HG03060 (cell line): ENCODE data around the gene AXIN1.

Experiments used
- ATAC-seq: cut with Tn5 transposase; IDR thresholded peaks from one replicate; pipeline ENCODE4 v1.9.1; 2021; ENCODE audit warnings: low read depth, moderate number of reproducible peaks; ENCODE audit not compliant: unreplicated experiment

The AXIN1 gene

DNA sequence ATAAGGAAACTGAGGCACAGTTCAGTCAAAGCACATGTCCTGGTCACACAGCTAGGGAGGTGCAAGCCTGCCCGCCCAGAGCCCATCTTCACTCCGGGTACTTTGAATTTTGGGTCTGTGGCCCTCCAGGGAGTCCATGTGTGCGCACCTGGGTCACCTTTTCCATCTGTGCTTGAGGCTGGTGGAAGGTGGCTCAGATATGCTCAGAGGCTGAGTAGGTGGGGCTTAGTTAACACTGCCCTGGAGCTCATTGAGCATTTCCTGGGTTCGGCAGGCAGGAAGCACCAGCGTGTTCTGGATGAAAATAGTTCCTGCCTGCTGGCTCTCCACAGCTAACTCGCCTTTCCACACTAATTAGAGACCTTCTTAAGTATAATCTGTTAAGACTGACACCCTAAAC, 98.7 kb downstream of the AXIN1 start:
- ATAC-seq = no peak

- ATAC-seq = no peak
These were observed 99.9 kb downstream of the AXIN1 start for GRCh38 chr16:252366-253337.

- ATAC-seq = no peak
These were observed 103.1 kb downstream of the AXIN1 start for GRCh38 chr16:249431-249830.

GRCh38 chr16:247027-247426, 105.5 kb downstream of the AXIN1 start:
- ATAC-seq = no peak

DNA sequence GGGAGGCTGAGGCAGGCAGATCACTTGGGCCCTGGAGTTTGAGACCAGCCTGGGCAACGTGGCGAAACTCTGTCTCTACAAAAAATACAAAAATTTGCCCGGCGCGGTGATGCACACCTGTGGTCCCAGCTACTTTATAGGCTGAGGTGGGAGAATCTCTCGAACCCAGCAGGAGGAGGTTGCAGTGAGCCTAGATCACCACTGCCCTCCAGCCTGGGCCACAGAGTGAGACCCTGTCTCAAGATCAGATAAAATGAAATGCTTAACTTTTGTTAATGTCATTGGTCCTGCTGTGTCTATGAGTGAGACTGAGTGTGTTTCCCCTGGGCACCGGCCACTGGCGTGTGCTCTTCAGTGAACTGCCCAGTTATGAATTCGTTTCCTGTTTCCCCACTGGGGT, 107.4 kb downstream of the AXIN1 start:
- ATAC-seq = no peak

DNA sequence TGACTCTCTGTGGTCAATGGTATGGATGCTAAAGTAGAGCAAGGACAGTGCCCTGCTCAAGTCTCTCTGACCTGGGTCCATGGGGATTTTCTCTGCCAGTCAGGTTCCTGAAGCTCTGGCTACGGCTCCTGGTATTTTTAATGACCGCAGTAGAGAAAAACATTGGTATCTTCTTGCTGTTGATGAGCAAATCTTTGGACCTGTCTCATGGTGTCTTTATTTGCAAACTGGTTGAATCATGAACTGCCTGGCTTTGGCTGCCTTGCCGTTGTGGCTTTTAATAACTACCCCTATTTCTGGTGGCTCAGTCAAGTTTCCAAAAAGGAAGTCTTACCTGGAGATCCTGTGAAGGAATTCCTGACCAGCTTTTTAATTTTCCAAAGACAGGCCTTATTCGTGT, 109.2 kb downstream of the AXIN1 start:
- no peak for ATAC-seq

DNA sequence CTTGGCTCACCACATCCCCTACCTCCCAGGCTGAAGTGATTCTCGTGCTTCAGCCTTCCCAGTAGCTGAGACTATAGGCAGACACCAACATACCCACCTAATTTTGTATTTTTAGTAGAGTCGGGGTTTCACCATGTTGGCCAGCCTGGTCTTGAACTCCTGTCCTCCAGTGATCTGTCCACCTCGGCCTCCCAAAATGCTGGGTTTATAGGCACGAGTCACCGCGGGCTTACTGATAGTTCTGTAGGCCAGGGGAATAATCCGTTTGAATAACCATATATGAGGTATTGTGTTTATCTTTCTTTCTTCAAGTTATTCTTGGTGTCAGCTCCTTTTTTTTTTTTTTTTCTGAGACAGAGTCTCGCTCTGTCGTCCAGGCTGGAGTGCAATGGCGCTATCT, 110.2 kb downstream of the AXIN1 start:
- no peak for ATAC-seq

- no peak for ATAC-seq
These were observed 112.0 kb downstream of the AXIN1 start for GRCh38 chr16:240559-240958.

- ATAC-seq = no peak
These were observed 112.6 kb downstream of the AXIN1 start for GRCh38 chr16:239948-240277.
